GM21529 (cell line): ENCODE measurements around the gene NUPR2.
"Not testable (repeated sequence)": the region's sequence is repeated elsewhere in the genome, so short reads cannot be mapped to it uniquely, and the experiment has no call there.

ENCODE experiments used
- ATAC-seq: cut with Tn5 transposase; IDR thresholded peaks from one replicate; pipeline ENCODE4 v1.9.1; 2021; ENCODE audit not compliant: unreplicated experiment

Gene NUPR2, protein sequence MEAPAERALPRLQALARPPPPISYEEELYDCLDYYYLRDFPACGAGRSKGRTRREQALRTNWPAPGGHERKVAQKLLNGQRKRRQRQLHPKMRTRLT

DNA sequence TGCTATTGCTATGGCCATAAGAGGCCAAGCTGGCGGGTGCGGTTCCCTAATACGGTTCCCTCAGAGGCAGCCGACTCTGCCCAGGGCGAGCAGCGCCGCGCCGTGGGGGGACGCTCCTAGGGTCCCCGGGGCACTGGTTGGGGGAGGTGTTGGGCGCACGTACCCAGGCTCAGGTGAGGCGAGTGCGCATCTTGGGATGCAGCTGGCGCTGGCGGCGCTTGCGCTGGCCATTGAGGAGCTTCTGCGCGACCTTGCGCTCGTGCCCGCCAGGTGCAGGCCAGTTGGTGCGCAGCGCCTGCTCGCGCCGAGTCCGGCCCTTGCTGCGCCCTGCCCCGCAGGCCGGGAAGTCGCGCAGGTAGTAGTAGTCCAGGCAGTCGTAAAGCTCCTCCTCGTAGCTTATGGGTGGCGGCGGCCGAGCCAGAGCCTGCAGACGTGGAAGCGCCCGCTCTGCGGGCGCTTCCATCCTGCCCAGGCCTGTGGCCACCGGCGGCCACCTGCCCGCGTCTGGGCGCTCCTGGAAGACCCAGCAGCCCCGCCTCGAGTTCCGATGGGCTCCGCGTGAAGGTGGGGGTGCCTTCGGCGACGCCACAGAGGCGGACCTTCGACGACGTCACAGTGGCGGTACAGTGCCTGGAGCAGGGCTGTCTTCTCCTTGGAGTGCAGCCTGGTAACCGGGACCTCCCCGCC, at the start of gene NUPR2:
NUPR2 (minus strand) TSS at position 566 of the 687 bp plus-strand sequence; CDS start at position 463, 103 bp downstream.
- no peak for ATAC-seq

DNA sequence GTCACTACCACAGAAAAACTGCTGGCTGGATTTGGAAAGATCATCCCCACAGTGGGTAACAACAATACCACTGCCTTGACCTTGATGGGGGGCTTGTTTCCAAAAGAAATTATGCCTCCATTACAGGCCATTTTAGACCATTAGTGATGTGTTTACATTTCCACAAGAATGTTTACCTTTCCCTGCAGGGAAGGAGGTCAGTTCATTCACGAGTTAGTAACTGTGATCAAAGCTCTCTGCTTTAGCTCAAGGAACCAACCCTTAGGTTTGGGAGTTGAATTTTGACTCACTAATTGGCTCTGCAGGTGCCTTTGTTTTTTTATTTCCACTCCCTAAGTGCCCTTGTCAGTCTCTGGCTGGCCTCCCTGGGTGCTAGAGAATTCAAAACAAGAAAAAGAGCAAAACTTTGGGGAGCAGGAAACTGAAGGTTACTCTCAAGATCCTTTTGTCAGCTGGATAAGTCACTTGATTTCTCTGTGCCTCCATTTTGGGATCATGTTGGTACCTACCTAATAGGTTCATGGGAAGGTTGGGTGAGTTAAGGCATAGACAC, 41.1 kb upstream of the NUPR2 start:
- ATAC-seq: no peak

DNA sequence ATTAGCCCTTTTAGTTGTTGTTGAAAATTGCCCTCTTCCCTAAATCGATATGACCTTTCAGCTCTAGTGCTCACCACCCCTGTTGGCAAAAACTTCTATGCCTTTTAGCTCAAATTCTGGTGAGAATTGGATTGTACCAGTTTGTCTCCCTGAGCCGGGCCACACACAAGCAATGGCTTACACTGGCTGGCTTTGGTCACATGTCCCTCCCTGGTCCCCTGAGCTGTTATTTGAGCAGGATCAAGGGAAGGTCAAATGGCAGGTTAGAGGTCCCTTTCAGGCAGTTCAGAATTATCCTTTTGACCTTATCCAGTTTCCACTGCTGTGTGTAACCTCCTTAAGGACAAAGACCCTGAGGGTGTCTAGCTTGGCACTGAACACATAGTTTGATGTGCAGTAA, 14.8 kb upstream of the NUPR2 start:
- not testable (repeated sequence) for ATAC-seq

DNA sequence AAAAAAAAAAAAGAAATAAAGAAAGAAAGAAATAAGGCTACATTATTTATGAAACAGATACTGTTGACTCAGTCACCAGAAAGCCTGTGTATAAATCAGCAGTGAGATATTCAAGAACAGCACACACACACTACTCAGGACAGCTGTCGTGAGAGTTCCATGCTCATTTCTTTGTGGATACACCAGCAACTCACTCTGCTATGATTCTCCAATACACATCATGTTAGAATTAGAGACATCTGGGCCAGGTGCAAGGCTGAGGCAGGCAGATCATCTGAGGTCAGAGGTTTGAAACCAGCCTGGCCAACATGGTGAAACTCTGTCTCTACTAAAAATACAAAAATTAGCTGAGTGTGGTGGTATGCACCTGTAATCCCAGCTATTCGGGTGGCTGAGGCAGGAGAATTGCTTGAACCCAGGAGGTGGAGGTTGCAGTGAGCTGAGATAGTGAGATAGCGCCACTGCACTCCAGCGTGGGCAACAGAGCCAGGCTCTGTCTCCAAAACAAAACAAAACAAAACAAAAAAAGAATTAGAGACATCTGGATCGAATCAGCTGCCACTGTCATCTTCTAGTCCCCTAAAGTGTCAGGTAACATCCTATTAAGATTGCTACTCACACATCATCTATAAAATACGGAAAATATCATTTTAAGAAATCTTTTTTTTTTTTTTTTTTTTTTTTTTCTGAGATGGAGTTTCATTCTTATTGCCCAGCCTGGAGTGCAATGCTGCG, 11.2 kb upstream of the NUPR2 start:
- no peak for ATAC-seq

DNA sequence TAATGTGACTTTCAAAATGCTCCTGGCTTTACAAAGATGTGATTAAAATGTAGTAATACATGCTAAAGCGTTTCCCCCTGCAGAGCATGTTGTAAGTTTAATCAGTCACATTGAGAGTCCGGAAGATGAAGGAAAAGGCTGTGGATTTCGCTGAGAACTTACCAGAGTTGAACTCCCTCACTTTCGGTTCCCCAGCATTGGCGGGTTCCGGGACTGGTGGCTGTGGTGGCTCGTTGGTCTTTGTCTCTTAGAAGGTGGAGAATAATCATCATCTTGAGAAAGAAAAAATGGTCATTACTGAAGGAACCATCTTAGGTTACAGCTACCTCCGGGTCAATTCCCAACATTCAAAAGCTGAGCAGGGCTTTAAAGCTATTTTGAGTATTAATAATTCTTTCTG, 9.6 kb upstream of the NUPR2 start:
- no peak for ATAC-seq

DNA sequence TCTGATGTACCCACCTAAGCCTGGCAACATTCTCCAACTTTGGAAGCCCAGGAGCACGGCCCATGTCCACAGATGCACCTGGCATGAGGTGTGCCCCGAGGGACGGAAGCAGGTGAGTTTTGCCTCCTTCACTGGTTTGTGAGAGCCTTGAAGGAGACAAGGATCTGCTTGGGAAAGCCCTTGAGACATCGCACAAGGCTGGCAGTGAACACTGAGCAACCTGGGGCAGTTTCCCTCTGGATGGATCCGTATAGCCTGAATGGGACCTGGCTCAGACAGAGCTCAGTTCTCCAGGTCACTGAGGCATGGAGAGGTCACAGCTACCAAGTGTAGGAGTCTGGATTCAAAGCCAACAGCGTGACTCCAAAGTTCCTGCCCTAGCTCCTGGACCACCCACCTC, 8.8 kb upstream of the NUPR2 start:
- no peak for ATAC-seq

DNA sequence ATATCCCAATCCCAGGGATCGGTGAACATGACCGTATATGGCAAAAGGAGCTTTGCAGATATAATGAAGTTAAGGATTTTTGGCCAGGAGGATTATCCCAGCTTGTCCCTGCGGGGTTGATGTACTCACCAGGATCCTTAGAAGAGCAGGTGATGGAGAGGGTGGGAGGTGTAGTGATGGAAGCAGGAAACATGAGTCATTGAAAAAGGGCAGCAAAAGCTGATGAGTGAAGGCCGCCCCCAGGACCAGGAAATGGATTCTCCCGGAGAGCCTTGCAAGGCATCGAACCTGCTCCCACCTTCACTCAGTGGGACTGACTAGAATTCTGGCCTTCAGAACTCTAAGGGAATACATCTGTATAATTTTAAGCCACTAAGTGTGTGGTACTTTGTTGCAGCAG, 5.2 kb upstream of the NUPR2 start:
- ATAC-seq: no peak

DNA sequence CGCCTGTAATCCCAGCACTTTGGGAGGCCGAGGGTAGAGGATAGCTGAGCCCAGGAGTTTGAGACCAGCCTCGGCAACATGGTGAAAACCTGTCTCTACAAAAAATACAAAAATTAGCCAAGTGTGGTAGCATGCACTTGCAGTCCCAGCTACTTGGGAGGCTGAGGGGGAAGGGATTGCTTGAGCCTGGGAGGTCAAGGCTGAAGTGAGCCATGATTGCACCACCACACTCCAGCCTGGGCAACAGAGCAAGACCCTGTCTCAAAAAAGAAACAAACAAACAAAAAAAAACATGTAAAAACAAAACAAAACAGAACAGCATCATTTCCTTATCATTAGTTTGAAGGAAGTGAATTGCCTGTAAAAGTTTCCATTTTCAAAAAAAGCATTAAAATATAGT, 4.0 kb downstream of the NUPR2 start:
- ATAC-seq: not testable (repeated sequence)

DNA sequence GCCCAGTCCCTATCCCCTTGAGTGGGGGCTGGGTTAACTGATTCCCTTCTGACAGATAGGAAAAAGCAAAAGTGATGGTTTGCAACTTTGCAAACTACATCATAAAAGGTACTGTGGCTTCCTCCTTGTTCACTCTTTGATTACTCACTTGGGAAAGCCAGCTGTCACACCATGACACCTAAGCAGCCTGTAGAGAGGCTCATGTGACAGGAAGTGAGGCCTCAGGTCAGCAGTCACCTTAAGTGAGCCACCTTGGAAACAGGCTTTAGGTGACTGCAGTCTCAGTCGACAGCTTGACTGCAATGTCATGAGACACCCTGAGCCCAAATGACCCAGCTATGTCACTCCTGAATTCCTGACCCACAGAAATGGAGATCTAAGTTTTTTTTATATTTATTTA, 5.6 kb downstream of the NUPR2 start:
- ATAC-seq: no peak

DNA sequence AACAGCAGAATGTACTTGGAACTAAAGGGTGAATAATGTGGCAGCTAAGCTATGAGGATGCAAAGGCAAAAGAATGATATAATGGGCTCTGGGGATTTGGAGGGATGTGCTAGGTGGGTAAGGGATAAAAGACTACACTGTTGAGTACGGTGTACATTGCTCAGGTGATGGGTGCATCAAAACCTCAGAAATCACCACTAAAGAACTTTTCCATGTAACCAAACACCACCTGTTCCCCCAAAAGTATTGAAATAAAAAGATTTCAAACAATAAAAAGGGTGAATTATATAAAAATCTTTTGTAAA, 8.3 kb downstream of the NUPR2 start:
- no peak for ATAC-seq

DNA sequence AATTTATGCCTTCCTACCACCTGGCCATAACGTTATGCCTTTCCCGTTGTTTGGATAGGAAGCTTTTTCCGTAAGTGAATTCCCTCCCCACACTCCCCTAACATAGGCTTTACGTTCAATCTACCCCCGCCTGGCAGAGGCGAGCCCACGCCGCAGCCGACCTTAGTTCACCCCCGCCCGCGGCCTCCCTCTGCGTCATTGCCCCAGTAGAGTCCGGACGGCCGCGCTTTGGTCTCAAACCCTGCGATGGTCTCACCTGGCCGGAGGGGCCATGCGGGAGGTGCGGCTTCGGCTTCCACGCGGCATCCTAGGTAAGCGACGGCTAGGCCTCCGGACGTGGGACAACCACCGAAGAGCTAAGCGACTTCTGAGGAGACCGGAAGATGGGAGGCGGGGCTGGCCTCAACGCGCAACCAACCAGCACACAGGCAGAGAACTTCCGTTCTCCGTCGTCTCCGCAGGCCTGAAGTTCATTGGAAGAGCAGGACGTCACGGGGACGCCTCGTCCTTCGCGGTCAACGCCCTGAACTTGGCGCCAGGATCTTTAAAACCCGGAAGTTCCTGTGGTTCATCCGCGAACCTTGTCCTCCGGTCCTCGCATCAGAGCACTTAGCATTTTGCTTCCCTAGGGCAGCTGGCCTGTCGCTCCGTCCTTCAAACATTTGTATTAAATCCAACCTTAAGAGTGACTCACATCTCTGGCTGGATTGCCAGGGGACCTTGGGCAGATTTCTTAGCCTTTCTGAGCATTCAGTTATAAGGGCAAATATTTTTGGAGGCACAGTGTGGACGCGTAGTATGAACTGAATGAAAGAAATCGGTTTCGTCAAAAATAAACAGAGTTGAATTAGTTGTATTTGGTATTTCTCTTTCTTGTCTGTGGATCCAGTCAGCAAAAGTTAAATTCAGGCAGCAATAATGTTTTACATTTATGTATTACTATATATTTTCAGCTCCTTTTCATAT, 9.8 kb downstream of the NUPR2 start, which contains the start of gene CHCHD2:
CHCHD2 (minus strand) TSS at position 369 of the 966 bp plus-strand sequence; CDS start at position 306, 63 bp downstream.
- peak; percentile 99 for ATAC-seq

DNA sequence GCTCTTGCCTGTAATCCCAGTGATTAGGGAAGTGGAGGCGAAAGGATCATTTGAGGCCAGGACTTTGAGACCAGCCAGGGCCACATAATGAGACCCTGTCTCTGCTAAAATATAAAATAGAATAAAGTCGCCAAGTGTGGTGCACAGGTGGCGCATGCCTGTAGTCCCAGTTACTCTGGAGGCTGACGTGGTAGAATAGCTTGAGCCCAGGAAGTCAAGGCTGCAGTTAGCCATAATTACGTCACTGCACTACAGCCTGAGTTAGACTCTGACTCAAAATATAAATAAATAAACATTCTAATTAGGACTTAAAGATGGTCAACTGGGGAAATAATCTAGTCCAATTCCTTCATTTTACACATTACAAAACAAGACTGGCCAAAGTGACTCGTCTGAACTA, 10.7 kb downstream of the NUPR2 start:
- no peak for ATAC-seq

DNA sequence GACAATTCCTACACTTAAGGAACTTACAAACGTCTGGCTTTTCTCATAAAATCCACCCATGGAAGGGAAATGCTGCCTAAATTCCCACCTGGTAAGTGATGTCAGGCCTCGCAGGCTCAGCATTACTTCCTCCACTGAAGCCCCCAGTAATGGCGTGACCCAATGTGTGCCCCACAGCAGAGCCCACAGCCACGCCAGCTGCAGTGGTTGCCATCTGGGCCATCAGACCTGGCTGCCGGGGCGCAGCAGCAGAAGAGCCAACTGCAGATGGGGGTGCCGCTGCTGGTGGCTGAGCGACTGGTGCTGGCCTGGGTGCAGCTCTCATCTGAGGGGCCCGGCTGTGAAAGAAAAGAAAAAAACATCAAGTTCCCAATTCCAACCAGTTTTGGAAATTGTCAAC, 12.1 kb downstream of the NUPR2 start:
- ATAC-seq: not testable (repeated sequence)

DNA sequence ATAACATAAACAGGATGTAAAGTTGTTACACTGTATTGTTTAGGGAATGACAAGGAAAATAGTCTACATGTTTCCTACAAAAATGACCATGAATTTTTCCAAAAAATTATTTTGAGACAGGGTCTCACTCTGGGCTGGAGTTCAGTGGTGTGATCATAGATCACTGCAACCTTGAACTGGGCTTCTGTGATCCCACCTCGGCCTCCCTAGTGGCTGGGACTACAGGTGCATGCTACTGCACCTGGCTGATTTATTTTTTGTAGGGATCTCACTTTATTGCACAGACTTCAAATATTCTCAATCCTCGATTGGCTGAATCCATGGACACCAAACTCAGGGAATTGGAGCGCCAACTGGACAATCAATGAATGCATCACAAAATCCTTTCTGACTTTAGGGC, 16.6 kb downstream of the NUPR2 start:
- no peak for ATAC-seq

DNA sequence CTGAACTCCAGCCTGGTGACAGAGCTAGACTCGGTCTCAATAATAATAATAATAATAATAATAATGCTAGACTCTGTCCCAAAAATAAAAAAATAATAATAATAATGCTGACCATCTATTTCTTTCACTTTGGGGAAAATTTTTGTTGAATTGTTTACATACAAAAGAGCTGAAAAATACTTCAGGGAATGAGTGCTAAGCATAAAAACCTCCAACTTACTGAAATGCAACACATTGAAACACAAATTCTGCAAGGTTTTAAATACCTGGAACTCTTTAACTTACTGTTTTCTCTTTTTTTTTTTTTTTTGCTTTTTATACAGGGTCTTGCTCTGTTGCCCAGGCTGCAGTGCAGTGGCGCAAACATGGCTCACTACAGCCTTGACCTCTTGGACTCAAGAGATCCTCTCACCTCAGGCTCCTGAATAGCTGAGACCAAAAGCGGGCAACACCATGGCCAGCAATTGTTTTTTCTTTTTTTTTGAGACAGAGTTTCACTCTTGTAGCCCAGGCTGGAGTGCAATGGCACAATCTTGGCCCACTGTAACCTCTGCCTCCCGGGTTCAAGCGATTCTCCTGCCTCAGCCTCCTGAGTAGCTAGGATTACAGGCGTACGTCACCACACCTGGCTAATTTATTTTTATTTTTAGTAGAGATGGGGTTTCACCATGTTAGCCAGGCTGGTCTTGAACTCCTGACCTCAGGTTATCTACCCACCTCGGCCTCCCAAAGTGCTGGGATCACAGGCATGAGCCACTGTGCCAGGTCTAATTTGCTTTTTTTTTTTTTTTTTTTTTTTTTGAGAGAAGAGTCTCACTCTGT, 17.8 kb downstream of the NUPR2 start:
- not testable (repeated sequence) for ATAC-seq

DNA sequence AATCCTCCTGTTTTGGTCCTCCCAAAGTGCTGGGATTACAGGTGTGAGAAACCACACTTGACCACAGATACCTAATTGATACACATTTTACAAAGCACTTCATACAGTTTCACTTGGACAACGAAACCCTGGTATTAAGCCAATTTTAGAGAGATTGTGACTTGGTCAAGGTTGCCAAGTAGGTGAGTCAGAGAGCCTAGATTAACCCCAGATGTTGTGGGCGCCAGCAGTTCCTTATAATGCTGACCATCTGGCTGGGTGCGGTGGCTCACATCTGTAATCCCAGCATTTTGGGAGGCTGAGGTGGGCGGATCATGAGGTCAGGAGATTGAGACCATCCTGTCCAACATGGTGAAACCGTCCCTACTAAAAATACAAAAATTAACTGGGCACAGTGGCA, 18.5 kb downstream of the NUPR2 start:
- no peak for ATAC-seq

DNA sequence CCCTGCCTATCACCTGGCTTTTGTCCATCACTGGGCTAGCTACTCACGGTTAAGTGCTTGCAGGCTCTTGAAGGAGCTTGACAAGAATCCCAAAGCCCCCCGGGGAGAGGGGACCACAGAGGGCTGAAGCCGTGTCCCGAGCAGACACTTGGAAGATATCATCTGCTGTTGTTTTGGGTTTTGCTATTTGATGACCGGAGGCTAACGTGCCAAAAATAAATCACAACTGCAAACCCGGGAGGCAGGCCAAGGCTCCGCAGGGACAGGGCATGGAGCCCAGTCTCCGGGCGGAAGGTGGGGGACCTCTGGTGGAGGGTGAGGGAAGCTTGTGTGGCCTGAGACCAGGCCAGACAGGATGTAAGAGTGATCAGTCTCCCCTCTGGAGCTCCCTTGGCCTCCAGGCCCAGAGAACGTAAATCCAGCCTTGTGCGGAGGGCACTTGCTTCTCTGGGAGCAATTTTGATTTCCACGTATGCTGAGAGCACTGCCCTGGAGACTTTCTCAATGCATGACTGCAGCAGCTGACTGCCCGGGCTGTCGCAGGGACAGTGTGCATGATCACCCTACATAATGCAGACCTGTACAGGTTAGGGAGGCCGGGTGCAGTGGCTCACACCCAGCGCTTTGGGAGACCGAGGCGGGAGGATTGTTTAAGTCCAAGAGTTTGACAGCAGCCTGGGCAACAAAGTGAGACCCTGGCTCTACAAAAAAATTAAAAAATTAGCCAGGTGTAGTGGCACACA, 23.3 kb downstream of the NUPR2 start, which contains the start of gene PHKG1:
PHKG1 (minus strand) TSS at position 164 of the 743 bp plus-strand sequence. CDS start 4,011 bp downstream, outside the sequence.
- no peak for ATAC-seq

DNA sequence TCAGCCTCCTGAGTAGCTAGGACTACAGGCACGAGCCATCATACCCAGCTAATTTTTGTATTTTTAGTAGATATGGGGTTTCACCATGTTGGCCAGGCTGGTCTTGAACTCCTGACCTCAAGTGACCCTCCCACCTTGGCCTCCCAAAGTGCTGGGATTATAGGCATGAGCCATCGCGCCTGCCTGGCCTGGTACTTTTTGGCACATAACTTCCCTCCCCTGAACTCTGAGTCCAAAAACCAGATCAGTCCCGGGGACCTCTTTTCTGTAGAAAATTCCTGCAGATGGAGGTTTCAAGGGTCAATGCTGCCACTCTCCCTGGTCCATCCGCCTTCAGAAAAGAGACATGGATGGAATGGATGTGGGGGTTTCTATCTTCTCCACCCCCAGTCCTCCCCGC, 23.8 kb downstream of the NUPR2 start:
- not testable (repeated sequence) for ATAC-seq

DNA sequence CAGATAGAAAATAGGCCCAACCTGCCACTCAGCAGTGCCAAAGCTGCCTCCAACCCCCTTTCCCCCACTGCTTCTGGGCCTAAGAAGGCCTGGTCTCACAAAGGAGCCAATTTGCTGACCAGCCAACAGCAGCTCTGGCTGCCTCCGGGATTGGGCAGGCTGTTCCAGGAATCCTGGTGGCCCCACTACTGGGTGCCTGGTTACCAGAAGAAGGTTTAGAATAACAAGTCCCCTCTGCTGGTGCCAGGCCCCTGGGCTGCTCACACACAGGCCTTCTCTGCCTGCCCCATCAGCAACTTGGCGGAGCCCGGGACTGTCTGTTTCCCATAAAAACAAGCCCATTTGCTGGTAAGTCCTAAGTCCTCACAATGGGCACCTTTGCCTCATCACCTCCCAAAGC, 24.6 kb downstream of the NUPR2 start:
- no peak for ATAC-seq
